ENCODE measurements around the gene CENPL.

The CENPL gene

GRCh38 chr1:173758110-173758509 is 66.6 kb downstream of the CENPL start:
- Mint-ChIP-seq H3K9me3 (peaks cover 51% of the 10 kb centered on the region), H3K4me1 (no peaks in the 10 kb centered on the region), H3K27ac (no peak overlapping the region), H3K36me3 (ENCODE audit: low read depth) (peaks cover 95% of the 10 kb centered on the region), H3K27me3 (ENCODE audit: low read depth, poor library complexity) (no peaks in the 10 kb centered on the region), H3K4me3 (no peak overlapping the region)
- no peak for DNase-seq
- TF ChIP-seq CTCF (IDR thresholded peaks at IDR 0.05): no peak

- no peak for TF ChIP-seq CTCF (IDR thresholded peaks at IDR 0.05)
- Mint-ChIP-seq H3K36me3 (ENCODE audit: low read depth) (peaks cover 93% of the 10 kb centered on the region), H3K4me1 (no peaks in the 10 kb centered on the region), H3K27me3 (ENCODE audit: low read depth, poor library complexity) (no peaks in the 10 kb centered on the region), H3K9me3 (peaks cover 46% of the 10 kb centered on the region), H3K4me3 (no peak overlapping the region), H3K27ac (no peak overlapping the region)
- no peak for DNase-seq
Observed at GRCh38 chr1:173757666-173758065, 67.0 kb downstream of the CENPL start.

- no peak for TF ChIP-seq CTCF (IDR thresholded peaks at IDR 0.05)
- H3K36me3 Mint-ChIP-seq (ENCODE audit: low read depth): peaks cover 68% of the 10 kb centered on the region
- no peaks in the 10 kb centered on the region for H3K4me1 Mint-ChIP-seq
- peaks cover 9% of the 10 kb centered on the region for H3K9me3 Mint-ChIP-seq
- no peaks in the 10 kb centered on the region for H3K27me3 Mint-ChIP-seq (ENCODE audit: low read depth, poor library complexity)
- H3K4me3 Mint-ChIP-seq: no peak overlapping the region
- no peak for DNase-seq
- no peak overlapping the region for H3K27ac Mint-ChIP-seq
Observed at GRCh38 chr1:173753830-173754229, 70.9 kb downstream of the CENPL start.
